ENCODE data around the gene HIVEP3.

HIVEP3 gene

DNA sequence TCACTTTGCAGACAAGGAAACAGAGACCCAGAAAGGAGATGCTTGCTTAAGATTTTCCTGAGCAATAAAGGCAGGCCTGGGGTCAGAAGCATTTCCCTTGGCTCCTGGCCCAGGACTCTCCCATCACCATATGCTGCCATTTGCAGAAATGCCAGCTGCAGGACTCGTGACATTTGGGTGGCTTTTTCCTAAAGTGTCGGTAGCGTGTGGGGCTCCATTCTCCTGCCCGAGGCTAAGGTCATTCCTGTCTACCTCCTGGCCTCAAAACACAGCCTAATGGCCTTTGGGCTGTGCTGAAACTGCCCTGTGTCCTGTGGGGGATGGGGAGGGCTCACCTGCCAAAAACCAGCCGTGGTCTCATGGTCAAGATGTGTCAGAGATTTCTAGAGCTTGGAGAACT is 218.1 kb downstream of the HIVEP3 start (continued):
- no peak for TF ChIP-seq SP3 (tag by site-specific recombination; IDR thresholded peaks at IDR 0.05)

DNA sequence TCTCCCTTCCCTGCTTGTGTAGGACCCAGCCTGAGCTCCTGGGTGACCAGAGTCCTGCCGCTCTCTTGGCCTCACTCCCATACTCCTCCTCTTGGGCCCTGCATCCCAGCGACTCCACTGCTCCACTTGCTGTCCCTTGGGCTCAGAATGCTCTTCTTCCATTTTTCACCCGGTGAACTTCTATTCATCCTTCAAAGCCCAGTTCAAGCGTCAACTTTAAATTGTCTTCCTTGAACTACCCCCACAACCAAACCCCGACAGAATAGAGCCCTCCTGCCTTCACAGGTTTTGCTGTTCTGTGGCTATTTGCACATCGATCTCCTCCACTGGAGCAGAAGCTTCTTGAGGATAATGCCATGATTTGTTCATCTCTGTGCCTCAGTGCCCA is 218.9 kb downstream of the HIVEP3 start:
- ChIA-PET CTCF (no interaction called here), POLR2A (no interaction called here)
- Histone ChIP-seq H3K27ac (ENCODE audit: extremely low read depth, low read depth, low read length) (no peak overlapping the region), H3K9me3 (ENCODE audit: control insufficient read depth, insufficient read depth, low read depth, low read length) (no peaks in the 10 kb centered on the region), H3K4me1 (ENCODE audit: control insufficient read depth, insufficient read depth, low read length) (no peaks in the 10 kb centered on the region; the same call in 1 of the 2 replicates), H3K4me3 (ENCODE audit: low read depth, low read length) (no peak overlapping the region), H3K36me3 (ENCODE audit: control insufficient read depth in 2 of 2, insufficient read depth in 1 of 2, low read length in 2 of 2) (no peaks in the 10 kb centered on the region)
- TF ChIP-seq ZNF19 (tag by site-specific recombination; IDR thresholded peaks at IDR 0.05; ENCODE audit: low read depth): no peak
- TF ChIP-seq ZFP3 (tag by site-specific recombination; IDR thresholded peaks at IDR 0.05; ENCODE audit: low read depth): peak; percentile 92

DNA sequence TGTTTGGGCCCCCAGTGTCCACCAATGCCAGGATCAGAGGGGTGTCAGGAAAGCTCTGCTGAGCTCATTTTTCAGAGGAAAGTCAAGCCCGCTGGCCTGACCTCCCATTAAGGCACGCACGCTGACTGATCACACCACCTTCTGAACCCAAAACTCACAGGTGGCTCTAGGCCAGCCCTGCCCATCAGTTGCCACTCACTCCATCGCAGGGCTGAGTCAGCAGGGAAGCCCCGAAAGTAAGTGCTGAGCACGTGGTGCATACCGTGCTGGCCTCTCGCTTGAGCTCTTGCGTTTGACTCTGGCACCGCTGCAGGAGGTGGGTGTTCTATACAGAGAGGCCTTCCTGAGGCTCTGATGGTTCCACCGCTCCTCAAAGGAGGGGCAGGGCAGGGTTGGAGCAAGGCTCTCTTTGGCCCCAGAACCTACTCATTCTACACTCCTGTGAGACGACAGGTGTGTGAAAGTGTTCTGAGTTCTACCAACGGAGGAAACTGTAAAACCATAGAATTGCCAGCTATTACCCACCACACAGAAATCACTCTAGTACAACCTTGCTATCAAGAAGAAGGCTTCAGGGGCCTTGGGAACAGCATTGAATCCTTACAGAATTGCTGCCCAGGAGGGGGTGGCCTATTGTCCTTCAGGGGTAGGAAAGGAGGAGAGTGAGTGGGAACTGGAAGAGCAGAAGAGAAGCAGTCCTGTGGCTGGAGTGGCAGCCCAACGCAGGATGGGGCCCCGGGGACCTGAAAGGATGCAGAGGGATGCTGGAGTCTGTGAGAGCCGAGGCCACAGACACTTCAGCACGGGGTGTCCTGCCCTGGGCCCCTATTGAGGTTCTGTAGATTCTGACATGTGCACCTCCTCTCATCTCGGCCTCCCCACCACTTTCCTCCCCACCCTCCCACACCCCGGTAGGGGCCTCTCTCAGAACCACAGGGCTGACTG is 219.5 kb downstream of the HIVEP3 start:
- CTCF ChIA-PET: interaction anchor here (0.6 kb wide), 1 partner anchor 219 kb away, joined by 3 read pairs; no protein-coding TSS in a partner anchor
- POLR2A ChIA-PET: no interaction called here
- no peaks in the 10 kb centered on the region for H3K9me3 ChIP-seq (ENCODE audit: control insufficient read depth, insufficient read depth, low read depth, low read length)
- H3K36me3 ChIP-seq (ENCODE audit: control insufficient read depth in 2 of 2, insufficient read depth in 1 of 2, low read length in 2 of 2): no peaks in the 10 kb centered on the region
- H3K4me3 ChIP-seq (ENCODE audit: low read depth, low read length): no peak overlapping the region
- H3K4me1 ChIP-seq (ENCODE audit: control insufficient read depth, insufficient read depth, low read length): no peaks in the 10 kb centered on the region; the same call in 1 of the 2 replicates
- TF ChIP-seq ZNF654 (tag by site-specific recombination; IDR thresholded peaks at IDR 0.05; ENCODE audit: low read depth) (no peak), SP2 (tag by site-specific recombination; IDR thresholded peaks at IDR 0.05) (no peak), ZNF747 (tag by site-specific recombination; IDR thresholded peaks at IDR 0.05) (no peak), WT1 (tag by site-specific recombination; IDR thresholded peaks at IDR 0.05) (no peak), ZNF549 (tag by site-specific recombination; IDR thresholded peaks at IDR 0.05) (no peak), OVOL3 (tag by site-specific recombination; IDR thresholded peaks at IDR 0.05) (no peak), ZNF701 (tag by site-specific recombination; IDR thresholded peaks at IDR 0.05) (no peak), ZNF324 (tag by site-specific recombination; IDR thresholded peaks at IDR 0.05) (no peak)
- TF ChIP-seq, protein P1, sequence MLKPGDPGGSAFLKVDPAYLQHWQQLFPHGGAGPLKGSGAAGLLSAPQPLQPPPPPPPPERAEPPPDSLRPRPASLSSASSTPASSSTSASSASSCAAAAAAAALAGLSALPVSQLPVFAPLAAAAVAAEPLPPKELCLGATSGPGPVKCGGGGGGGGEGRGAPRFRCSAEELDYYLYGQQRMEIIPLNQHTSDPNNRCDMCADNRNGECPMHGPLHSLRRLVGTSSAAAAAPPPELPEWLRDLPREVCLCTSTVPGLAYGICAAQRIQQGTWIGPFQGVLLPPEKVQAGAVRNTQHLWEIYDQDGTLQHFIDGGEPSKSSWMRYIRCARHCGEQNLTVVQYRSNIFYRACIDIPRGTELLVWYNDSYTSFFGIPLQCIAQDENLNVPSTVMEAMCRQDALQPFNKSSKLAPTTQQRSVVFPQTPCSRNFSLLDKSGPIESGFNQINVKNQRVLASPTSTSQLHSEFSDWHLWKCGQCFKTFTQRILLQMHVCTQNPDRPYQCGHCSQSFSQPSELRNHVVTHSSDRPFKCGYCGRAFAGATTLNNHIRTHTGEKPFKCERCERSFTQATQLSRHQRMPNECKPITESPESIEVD (tag by site-specific recombination; IDR thresholded peaks at IDR 0.05): no peak
- TF ChIP-seq, protein P2, sequence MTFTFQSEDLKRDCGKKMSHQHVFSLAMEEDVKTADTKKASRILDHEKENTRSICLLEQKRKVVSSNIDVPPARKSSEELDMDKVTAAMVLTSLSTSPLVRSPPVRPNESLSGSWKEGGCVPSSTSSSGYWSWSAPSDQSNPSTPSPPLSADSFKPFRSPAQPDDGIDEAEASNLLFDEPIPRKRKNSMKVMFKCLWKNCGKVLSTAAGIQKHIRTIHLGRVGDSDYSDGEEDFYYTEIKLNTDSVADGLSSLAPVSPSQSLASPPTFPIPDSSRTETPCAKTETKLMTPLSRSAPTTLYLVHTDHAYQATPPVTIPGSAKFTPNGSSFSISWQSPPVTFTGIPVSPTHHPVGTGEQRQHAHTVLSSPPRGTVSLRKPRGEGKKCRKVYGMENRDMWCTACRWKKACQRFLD (tag by site-specific recombination; IDR thresholded peaks at IDR 0.05): no peak
- TF ChIP-seq, protein P3, sequence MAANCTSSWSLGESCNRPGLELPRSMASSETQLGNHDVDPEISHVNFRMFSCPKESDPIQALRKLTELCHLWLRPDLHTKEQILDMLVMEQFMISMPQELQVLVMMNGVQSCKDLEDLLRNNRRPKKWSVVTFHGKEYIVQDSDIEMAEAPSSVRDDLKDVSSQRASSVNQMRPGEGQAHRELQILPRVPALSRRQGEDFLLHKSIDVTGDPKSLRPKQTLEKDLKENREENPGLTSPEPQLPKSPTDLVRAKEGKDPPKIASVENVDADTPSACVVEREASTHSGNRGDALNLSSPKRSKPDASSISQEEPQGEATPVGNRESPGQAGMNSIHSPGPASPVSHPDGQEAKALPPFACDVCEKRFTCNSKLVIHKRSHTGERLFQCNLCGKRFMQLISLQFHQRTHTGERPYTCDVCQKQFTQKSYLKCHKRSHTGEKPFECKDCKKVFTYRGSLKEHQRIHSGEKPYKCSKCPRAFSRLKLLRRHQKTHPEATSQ (tag by site-specific recombination; IDR thresholded peaks at IDR 0.05): no peak
- TF ChIP-seq, protein P4, sequence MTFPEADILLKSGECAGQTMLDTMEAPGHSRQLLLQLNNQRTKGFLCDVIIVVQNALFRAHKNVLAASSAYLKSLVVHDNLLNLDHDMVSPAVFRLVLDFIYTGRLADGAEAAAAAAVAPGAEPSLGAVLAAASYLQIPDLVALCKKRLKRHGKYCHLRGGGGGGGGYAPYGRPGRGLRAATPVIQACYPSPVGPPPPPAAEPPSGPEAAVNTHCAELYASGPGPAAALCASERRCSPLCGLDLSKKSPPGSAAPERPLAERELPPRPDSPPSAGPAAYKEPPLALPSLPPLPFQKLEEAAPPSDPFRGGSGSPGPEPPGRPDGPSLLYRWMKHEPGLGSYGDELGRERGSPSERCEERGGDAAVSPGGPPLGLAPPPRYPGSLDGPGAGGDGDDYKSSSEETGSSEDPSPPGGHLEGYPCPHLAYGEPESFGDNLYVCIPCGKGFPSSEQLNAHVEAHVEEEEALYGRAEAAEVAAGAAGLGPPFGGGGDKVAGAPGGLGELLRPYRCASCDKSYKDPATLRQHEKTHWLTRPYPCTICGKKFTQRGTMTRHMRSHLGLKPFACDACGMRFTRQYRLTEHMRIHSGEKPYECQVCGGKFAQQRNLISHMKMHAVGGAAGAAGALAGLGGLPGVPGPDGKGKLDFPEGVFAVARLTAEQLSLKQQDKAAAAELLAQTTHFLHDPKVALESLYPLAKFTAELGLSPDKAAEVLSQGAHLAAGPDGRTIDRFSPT (tag by site-specific recombination; IDR thresholded peaks at IDR 0.05): no peak
- H3K27ac ChIP-seq (ENCODE audit: extremely low read depth, low read depth, low read length): no peak overlapping the region

Data from HEK293 (cell line).